G401 (cell line): Measurements from ENCODE around the gene GRK3. TPM values are rescaled to one million over a fixed set of nuclear protein-coding genes. Genes with fewer than 3 reads are reported as not detected.
"Not testable (repeated sequence)": the region's sequence is repeated elsewhere in the genome, so short reads cannot be mapped to it uniquely, and the experiment has no call there.

Source experiments
- DNase-seq: peaks from one replicate; pipeline ENCODE4 v3.0.0-alpha.2; 2015; ENCODE audit warnings: low spot score
- in situ Hi-C: cut with HindIII; loops from 2 replicates; pipeline ENCODE4 v1.10.0; 2016; ENCODE audit warnings: low sequenced_read_pairs, mixed read lengths
- total RNA-seq: library from RNA; depleted of rRNA; stranded (reverse); fragments of >200 nt; shearing (Covaris generic); gene quantifications from 2 replicates; pipeline ENCODE4 v1.2.3, GENCODE V29; 2014

GRK3 gene
- total RNA-seq, 1 experiment from 2014 or later: 16.3 TPM

DNA sequence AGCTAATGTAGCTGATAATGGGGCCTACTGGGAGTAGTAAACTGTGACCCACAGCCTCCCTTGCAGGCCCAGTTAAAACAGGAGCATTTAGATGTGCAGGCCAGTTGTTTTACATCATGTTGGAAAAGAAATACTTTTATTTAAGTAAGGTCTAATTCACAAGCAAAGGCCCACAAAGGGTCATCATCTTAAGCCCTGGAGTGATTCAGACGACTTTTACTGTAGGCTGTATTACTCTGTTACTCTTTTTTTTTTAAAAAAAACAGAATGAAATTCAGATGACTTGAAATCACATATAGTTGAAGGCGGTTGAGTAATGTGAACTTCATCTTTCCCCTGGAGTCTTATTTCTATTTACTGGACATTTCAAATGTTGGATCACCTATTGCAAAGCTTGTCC lies 3.6 kb downstream of the GRK3 start:
- in situ Hi-C loops: not testable (repeated sequence)

DNA sequence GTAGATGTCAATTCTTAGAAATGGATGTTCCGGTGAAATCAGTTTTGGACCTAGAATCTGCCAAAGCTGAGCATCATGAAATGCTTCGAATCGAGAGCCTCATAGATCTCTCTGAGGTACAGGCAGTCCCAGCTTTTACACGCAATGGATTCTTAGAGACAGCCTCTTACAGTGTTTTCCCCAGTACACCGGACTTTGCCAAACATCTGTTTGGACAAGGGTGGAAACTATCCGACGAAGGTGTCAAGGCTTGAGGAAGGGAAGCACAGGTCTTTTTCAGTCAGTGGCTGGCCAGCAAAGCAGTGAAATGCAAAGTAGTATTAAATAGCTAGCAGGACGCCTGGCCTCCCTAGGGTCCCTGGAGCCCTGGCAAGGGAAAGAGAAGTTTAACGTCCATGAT lies 4.9 kb downstream of the GRK3 start:
- no peak for DNase-seq
- in situ Hi-C loops: no loop called here

More for the DNA sequence above, 3.6 kb downstream of the GRK3 start:
- not testable (repeated sequence) for DNase-seq

DNA sequence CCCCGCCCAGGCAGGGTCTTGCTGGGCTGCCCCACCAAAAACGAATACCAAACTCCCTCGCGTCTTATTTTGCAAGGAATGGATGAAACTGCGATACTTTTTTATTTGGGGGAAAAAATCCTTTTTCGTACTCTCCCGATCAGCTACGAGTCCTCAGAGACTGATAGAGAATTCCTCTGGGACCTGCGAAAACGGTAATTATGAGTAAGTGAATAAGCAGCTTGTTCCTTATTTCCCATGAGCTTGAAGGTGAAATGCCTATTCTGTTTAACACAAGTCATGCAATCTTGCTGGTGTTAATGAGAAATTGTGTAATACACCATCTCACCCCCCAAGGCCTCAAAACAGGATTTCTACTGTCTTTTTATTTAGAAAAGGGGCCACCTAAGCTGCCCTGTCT lies 5.5 kb downstream of the GRK3 start:
- DNase-seq: no peak
- in situ Hi-C loops: no loop called here

DNA sequence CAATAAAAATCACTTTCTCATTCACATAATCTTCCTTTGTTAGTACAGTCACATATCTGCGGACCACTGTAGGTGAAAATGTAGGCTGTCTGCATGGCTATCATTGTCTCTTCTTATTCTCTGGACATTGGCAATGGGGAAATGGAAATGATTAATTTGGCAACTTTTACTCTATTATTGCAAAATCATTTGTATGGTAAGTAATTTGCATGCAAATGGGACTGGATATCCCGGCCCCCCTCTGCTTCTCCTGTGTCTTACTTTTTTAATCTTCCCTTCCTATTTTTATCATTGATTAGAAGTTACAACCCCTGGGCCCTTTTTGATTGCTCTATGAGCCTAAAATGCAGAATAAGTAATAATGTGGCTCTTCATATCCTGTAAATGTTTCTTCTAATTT lies 6.0 kb downstream of the GRK3 start:
- in situ Hi-C loops: no loop called here
- no peak for DNase-seq

GRCh38 chr22:25571969-25572707 lies 7.7 kb downstream of the GRK3 start:
- DNase-seq, in situ Hi-C loops: not testable (repeated sequence)

DNA sequence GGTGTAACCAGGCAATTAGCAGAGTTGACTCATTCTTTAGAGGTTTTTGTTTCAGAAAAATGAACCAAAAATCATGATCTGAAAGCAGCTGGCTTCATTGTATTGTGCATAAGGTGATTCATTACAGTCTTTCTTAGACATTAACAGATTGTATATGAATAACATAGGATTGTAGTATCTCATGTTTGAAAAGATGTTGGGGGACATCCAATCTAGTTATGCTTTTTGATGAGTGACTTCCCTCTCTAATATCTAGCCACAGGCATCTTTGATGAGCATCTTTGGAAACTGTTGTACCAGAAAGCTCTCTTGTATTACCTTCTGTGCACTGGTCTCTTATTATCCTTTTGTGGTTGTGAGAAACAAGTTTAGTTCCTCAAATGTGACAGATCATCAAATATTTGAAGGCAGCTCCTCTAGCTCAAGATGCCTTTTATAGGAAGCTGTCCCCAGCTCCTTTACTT lies 8.3 kb downstream of the GRK3 start:
- DNase-seq: no peak
- in situ Hi-C loops: no loop called here

DNA sequence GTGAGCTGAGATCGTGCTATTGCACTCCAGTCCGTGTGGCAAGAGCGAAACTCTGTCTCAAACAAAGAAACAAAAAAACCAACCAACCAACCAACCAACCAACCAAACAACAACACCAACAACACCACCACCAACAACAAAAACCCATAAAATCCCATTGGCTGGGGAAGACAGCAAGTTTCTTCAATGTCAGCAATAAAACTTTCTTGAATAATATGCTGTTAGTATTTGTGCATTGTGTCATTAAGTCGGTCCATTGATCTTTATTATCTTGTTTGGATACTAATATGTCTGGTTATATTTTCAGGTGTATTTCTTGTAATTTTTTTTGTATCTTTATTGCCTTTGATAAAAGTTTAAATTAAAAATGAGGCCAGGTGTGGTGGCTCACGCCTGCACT lies 9.4 kb downstream of the GRK3 start:
- no peak for DNase-seq
- in situ Hi-C loops: no loop called here

DNA sequence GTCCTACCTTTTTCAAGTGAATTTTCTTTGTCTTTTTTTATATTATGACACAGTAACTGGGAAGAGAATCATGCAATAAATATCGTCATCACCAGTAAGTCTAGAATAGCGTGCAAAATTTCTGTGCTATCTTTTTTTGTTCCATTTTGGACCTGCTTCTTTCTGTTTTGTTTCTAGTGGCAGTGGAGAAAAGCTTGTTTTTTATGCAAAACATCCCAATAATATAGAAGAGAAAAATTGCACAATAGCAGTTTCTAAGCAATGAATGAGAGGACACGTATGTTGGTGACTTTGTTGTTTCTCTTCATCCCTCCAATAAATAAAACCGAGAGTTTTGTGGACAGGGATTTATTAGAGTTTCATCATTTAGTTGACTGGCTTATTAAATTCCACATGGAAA lies 10.3 kb downstream of the GRK3 start:
- in situ Hi-C loops: no loop called here
- no peak for DNase-seq

GRCh38 chr22:25575674-25576392 lies 11.4 kb downstream of the GRK3 start:
- DNase-seq, in situ Hi-C loops: not testable (repeated sequence)

GRCh38 chr22:25581452-25581851 lies 17.0 kb downstream of the GRK3 start:
- DNase-seq, in situ Hi-C loops: not testable (repeated sequence)

- in situ Hi-C loops: no loop called here
- DNase-seq: no peak
Measured at GRCh38 chr22:25582946-25583345, 18.5 kb downstream of the GRK3 start.

DNA sequence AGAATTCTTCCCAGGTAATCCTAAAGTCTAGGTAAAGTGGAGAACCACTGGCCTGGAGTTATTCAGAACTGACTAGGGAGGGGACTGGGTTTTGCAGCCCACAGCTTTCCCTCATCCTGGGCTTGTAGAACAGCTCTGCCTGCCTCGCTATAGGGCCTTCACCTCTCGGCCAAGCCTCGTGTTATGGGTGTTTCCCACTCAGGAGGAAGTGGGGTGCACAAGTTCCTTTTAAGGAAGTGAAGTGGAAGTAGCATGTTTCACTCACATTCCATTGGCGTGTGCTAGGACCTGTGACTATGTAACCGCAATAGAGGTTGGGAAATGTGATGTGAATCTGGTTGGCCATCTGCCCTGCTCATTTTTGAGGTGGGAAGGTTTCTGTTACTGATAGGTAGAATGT lies 20.5 kb downstream of the GRK3 start:
- DNase-seq, in situ Hi-C loops: not testable (repeated sequence)

DNA sequence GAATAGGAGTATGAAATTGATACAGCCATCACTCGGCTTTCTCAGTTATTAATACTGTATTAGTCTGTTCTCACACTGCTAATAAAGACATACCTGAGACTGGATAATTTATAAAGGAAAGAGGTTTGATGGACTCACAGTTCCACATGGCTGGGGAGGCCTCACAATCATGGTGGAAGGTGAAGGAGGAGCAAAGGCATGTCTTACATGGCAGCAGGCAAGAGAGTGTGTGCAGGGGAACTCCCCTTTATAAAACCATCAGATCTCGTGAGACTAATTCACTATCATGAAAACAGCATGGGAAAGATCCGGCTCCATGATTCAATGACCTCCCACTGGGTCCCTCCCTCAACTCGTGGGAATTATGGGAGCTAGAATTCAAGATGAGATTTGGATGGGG lies 25.2 kb downstream of the GRK3 start:
- in situ Hi-C loops: not testable (repeated sequence)

DNA sequence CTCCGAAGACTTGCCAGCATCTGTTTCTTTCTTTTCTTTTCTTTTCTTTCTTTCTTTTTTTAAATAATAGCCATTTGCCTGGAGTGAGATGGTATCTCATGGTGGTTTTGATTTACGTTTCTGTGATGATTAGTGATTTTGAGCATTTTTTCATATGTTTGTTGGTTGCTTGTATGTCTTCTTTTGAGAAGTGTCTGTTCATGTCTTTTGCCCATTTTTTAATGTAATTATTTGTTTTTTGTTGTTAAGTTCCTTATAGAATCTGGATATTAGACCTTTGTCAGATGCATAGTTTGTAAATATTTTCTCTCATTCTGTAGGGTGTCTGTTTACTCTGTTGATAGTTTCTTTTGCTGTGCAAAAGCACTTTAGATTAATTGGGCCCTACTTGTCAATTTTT lies 28.8 kb downstream of the GRK3 start:
- in situ Hi-C loops, DNase-seq: not testable (repeated sequence)

More for the DNA sequence above, 25.2 kb downstream of the GRK3 start:
- not testable (repeated sequence) for DNase-seq

GRCh38 chr22:25598609-25599008 lies 34.1 kb downstream of the GRK3 start:
- in situ Hi-C loops: no loop called here
- no peak for DNase-seq

GRCh38 chr22:25602445-25602844 lies 38.0 kb downstream of the GRK3 start:
- in situ Hi-C loops: no loop called here
- DNase-seq: no peak

GRCh38 chr22:25602916-25603315 lies 38.4 kb downstream of the GRK3 start:
- in situ Hi-C loops: no loop called here
- DNase-seq: no peak

DNA sequence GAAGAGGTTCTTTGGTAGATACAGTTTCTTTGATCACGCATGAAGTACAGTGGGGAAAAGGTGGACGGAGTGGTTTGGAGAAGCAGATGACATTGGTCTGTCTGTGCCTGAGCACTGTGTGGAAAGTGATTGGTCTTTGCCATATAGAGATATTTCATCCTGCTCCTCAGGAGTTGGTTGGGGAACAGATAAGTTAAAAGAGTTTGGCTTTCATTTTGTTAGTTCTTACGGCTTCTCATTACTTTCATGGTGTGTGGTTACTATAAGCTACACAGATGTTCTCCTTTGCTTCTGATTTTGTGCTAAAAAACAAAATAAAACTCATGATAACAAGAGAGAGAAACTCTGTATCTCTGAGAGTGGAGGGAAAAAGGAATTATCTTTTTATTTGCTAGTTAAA lies 40.7 kb downstream of the GRK3 start:
- in situ Hi-C loops, DNase-seq: not testable (repeated sequence)

DNA sequence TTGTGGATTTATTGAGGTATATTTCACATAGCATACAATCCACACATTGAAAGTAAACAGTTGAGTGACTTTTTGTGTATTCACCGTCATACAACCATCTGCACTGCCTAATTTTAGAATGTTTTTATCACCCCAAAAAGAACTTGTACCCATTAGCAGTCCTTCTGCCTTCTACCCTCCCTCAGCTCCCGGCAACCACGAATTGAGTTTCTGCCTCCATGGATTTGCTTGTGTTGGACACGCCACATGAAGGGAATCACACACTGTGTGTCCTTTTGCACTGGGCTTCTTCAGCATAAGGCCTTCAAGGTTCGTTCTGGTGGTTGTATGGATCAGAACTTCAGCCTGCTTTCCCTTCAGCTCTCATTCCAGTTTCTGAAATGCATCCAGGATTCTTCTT lies 41.1 kb downstream of the GRK3 start:
- DNase-seq, in situ Hi-C loops: not testable (repeated sequence)

- in situ Hi-C loops, DNase-seq: not testable (repeated sequence)
Measured at GRCh38 chr22:25611284-25611683, 46.8 kb downstream of the GRK3 start.
